HG03571 (cell line): ENCODE results near the gene ZBED6.

Experiments
- ATAC-seq: cut with Tn5 transposase; IDR thresholded peaks from one replicate; pipeline ENCODE4 v1.9.1; 2021; ENCODE audit not compliant: unreplicated experiment

Gene ZBED6

DNA sequence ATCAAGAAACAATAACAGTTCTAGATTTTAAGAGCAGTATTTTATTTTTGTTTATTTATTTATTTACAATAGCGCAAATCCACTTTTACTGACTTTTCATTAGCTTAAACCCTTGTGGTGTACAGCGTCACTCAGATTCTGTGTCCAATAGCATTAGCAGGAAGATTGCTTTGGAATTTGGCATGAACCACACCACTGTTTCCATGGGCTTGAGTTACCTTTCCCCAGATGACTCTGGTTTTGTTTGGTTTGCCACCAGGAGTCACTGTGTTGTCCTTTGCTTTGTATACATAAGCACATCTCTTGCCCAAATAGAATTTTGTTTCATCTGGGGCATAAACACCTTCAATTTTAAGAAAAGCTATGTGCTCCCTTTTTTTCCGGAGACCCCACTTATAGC, 40.1 kb downstream of the ZBED6 start:
- ATAC-seq, result no peak

DNA sequence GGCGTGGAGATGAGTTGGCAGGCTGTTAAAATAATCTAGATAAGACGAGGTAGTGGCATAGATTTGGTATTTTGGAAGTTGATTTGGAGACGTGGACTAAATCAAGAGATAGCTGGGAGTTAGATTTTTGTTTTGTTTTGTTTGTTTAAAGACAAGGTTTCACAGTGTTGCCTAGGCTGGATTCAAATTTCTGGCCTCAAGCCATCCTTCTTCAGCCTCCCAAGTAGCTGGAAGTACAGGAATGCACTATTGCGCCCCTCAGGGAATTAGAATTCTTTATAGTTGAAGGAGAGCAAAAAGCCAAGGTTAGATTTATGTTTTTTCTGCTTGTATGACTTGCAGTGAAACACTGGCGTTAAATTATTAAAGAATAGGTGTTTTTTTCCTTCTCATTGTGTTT, 43.7 kb downstream of the ZBED6 start:
- no peak for ATAC-seq

DNA sequence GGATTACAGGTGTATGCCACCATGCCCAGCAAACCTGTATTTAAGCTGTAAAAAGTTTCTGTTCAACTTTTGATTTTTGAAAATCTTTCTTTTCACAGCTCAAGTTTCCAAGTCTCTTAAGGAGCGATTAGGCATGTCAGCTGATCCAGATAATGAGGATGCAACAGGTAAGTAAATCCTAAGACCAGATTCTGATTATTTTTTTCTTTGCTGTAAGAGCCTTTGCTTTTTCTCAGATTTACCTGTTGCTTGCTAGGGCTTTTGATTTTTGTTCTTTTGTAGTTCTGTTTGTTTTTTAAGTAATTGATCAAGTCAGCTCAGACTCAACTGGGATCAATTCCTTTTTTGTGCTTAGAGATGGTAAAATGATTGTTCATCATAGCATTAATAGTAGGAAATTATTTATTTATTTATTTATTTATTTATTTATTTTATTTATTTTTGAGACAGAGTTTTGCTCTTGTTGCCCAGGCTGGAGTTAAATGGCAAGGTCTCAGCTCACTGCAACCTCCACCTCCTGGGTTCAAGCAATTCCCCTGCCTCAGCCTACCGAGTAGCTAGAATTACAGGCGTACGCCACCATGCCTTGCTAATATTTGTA, 44.9 kb downstream of the ZBED6 start:
- ATAC-seq, result no peak

GRCh38 chr1:203842559-203842876, 47.1 kb downstream of the ZBED6 start:
- ATAC-seq, result no peak

GRCh38 chr1:203843435-203843834, 48.0 kb downstream of the ZBED6 start:
- ATAC-seq, result no peak
